ENCODE measurements around the gene EHMT1.
A peak's percentile ranks its signal among the peaks of the same experiment; 100 is the strongest.

Gene EHMT1

DNA sequence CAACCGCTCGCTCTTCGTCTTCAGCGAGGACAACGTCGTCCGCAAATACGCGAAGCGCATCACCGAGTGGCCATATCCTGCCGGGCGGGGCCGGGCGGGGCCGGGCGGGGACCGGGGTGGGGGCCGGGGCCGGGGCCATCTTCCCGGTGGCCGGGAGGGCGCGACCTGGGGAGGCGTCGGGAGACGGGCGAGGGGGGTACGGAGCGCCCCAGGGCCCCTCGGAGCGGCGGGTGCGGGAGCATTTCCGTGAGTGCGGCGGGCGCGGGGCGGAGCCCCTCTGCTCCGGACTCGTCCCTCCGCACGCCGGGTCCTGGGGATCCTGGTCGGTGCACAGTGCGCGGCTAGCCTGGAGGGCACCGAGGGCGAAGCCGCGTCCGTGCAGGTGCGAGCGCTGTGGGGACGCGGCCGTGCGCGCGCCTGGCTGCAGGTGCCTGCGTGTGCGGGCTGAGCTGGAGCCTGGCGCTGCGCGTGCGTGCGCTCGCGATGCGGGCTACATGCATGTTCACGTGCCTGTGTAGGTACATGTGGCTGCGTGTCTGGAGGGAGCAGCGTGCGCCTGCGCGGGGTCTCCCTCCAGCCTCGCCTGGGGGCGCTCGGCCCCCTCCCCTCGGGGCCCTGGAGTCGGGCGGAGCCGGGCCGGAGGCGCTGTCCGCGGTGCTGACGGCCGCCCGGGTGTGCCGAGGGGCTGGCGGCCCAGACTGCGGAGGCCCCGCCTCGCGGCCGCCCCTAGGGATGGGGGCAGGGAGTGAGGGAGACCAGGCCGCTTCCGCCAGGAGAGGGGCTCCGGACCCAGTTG lies 259.5 kb downstream of the EHMT1 start:
- Histone ChIP-seq H3K4me3 (replicated peaks; ENCODE audit: insufficient read depth, low read length) (no peak overlapping the region), H3K27me3 (ENCODE audit: insufficient read depth, poor library complexity, severe bottlenecking) (no peaks in the 10 kb centered on the region), H3K27ac (replicated peaks) (no peak overlapping the region)
- TF ChIP-seq SPI1 (IDR thresholded peaks at IDR 0.05; ENCODE audit: borderline replicate concordance, low read depth) = no peak
- no peak for TF ChIP-seq POLR2AphosphoS5 (IDR thresholded peaks at IDR 0.05; ENCODE audit: low read depth)
- TF ChIP-seq, protein P1, sequence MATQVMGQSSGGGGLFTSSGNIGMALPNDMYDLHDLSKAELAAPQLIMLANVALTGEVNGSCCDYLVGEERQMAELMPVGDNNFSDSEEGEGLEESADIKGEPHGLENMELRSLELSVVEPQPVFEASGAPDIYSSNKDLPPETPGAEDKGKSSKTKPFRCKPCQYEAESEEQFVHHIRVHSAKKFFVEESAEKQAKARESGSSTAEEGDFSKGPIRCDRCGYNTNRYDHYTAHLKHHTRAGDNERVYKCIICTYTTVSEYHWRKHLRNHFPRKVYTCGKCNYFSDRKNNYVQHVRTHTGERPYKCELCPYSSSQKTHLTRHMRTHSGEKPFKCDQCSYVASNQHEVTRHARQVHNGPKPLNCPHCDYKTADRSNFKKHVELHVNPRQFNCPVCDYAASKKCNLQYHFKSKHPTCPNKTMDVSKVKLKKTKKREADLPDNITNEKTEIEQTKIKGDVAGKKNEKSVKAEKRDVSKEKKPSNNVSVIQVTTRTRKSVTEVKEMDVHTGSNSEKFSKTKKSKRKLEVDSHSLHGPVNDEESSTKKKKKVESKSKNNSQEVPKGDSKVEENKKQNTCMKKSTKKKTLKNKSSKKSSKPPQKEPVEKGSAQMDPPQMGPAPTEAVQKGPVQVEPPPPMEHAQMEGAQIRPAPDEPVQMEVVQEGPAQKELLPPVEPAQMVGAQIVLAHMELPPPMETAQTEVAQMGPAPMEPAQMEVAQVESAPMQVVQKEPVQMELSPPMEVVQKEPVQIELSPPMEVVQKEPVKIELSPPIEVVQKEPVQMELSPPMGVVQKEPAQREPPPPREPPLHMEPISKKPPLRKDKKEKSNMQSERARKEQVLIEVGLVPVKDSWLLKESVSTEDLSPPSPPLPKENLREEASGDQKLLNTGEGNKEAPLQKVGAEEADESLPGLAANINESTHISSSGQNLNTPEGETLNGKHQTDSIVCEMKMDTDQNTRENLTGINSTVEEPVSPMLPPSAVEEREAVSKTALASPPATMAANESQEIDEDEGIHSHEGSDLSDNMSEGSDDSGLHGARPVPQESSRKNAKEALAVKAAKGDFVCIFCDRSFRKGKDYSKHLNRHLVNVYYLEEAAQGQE (IDR thresholded peaks at IDR 0.05; ENCODE audit: insufficient replicate concordance, low read depth) = peak; percentile 96
- TF ChIP-seq GABPA (IDR thresholded peaks at IDR 0.05; ENCODE audit: low read depth) = no peak
- TF ChIP-seq, protein P2, sequence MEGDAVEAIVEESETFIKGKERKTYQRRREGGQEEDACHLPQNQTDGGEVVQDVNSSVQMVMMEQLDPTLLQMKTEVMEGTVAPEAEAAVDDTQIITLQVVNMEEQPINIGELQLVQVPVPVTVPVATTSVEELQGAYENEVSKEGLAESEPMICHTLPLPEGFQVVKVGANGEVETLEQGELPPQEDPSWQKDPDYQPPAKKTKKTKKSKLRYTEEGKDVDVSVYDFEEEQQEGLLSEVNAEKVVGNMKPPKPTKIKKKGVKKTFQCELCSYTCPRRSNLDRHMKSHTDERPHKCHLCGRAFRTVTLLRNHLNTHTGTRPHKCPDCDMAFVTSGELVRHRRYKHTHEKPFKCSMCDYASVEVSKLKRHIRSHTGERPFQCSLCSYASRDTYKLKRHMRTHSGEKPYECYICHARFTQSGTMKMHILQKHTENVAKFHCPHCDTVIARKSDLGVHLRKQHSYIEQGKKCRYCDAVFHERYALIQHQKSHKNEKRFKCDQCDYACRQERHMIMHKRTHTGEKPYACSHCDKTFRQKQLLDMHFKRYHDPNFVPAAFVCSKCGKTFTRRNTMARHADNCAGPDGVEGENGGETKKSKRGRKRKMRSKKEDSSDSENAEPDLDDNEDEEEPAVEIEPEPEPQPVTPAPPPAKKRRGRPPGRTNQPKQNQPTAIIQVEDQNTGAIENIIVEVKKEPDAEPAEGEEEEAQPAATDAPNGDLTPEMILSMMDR (IDR thresholded peaks at IDR 0.05; ENCODE audit: insufficient read depth, low read length) = no peak
- DNase-seq (ENCODE audit: low read depth in 1 of 2, low spot score in 1 of 2) = peak in 1 of 2 experiments; percentile 8

DNA sequence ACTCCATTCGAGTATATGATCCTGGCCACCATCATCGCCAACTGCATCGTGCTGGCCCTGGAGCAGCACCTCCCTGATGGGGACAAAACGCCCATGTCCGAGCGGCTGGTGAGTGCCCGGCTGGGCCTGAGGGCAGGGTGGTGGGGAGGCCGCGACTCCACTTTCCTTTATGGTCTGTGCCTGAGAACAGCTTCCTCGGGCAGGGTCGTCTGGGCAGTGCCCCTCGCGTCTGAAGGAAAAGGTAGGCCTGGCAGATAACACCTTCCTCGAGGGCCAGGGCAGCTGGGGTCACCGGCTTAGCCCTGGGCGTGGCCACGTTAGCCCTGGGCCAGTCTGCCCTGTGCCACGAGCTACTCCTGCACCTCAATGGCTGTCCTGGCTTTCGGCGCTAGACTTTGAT lies 260.2 kb downstream of the EHMT1 start:
- H3K27ac ChIP-seq (replicated peaks) = no peak overlapping the region
- H3K4me3 ChIP-seq (replicated peaks; ENCODE audit: insufficient read depth, low read length) = no peak overlapping the region
- no peak for TF ChIP-seq SPI1 (IDR thresholded peaks at IDR 0.05; ENCODE audit: borderline replicate concordance, low read depth)
- TF ChIP-seq, protein P2 (IDR thresholded peaks at IDR 0.05; ENCODE audit: insufficient read depth, low read length) = no peak
- TF ChIP-seq GABPA (IDR thresholded peaks at IDR 0.05; ENCODE audit: low read depth) = no peak
- TF ChIP-seq, protein P1 (IDR thresholded peaks at IDR 0.05; ENCODE audit: insufficient replicate concordance, low read depth) = no peak
- TF ChIP-seq POLR2AphosphoS5 (IDR thresholded peaks at IDR 0.05; ENCODE audit: low read depth) = no peak

DNA sequence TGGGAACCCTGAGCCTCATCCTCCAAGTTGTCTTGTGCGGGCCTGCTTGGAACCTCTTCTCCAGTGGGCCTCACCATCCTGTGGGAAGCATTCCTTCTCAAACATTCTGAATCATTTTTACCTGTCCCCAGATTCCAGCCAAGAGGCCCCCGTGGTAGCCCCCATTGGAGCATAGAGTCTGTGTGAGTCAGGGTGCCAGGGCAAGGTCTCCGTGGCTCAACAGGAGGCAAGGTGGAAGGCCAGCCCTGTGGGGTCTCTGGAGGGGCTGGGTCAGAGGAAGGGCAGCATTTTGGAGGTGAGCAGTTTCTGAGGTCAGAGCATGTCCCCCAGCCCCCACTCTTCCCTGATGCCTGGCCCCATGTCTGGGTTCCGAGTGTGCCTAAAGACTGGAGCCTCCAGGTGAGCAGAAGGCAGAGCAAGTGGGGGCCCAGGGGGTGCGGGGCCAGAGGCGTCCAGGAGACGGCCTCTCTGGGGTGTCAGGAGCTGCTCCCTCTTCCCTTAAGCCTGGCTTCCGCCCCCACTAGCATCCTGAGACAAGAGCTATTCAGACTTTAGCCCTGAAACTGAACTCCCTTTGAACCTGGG lies 260.9 kb downstream of the EHMT1 start:
- Histone ChIP-seq H3K4me3 (replicated peaks; ENCODE audit: insufficient read depth, low read length) (no peak overlapping the region), H3K27ac (replicated peaks) (no peak overlapping the region), H3K27me3 (ENCODE audit: insufficient read depth, poor library complexity, severe bottlenecking) (no peaks in the 10 kb centered on the region)
- TF ChIP-seq POLR2AphosphoS5 (IDR thresholded peaks at IDR 0.05; ENCODE audit: low read depth) (no peak), GABPA (IDR thresholded peaks at IDR 0.05; ENCODE audit: low read depth) (no peak), SPI1 (IDR thresholded peaks at IDR 0.05; ENCODE audit: borderline replicate concordance, low read depth) (no peak)
- TF ChIP-seq, protein P1 (IDR thresholded peaks at IDR 0.05; ENCODE audit: insufficient replicate concordance, low read depth) = no peak
- TF ChIP-seq, protein P2 (IDR thresholded peaks at IDR 0.05; ENCODE audit: insufficient read depth, low read length) = no peak
- no peak for DNase-seq (ENCODE audit: low read depth in 1 of 2, low spot score in 1 of 2)

More for the DNA sequence above, 260.2 kb downstream of the EHMT1 start:
- H3K27me3 ChIP-seq (ENCODE audit: insufficient read depth, poor library complexity, severe bottlenecking) = no peaks in the 10 kb centered on the region
- DNase-seq (ENCODE audit: low read depth in 1 of 2, low spot score in 1 of 2) = no peak
